ENCODE data around the gene SHMT2.

- TF ChIP-seq CTCF (IDR thresholded peaks at IDR 0.05) = no peak
- TF ChIP-seq KAT7 (CRISPR knock-in tag; IDR thresholded peaks at IDR 0.05; ENCODE audit: borderline replicate concordance) = no peak
- no peak for TF ChIP-seq TCF7 (CRISPR knock-in tag; IDR thresholded peaks at IDR 0.05; ENCODE audit: low read depth)
- no peak for TF ChIP-seq AFF4 (CRISPR knock-in tag; IDR thresholded peaks at IDR 0.05; ENCODE audit: borderline replicate concordance)
- TF ChIP-seq IRF2 (CRISPR knock-in tag; IDR thresholded peaks at IDR 0.05; ENCODE audit: borderline replicate concordance, low read depth) = no peak
- no peak for TF ChIP-seq ZNF263 (CRISPR knock-in tag; IDR thresholded peaks at IDR 0.05; ENCODE audit: low read depth)
- TF ChIP-seq HMGXB4 (CRISPR knock-in tag; IDR thresholded peaks at IDR 0.05) = no peak
- no peak for TF ChIP-seq ZNF138 (CRISPR knock-in tag; conservative IDR thresholded peaks at IDR 0.05)
- TF ChIP-seq CREM (CRISPR knock-in tag; IDR thresholded peaks at IDR 0.05) = no peak
- TF ChIP-seq ATF2 (CRISPR knock-in tag; IDR thresholded peaks at IDR 0.05; ENCODE audit: borderline replicate concordance, low read depth) = no peak
- TF ChIP-seq ZNF671 (CRISPR knock-in tag; IDR thresholded peaks at IDR 0.05) = no peak
- TF ChIP-seq NR2C2 (CRISPR knock-in tag; IDR thresholded peaks at IDR 0.05) = no peak
- no peak for TF ChIP-seq TP53 (CRISPR knock-in tag; IDR thresholded peaks at IDR 0.05)
Measured at GRCh38 chr12:57262126-57262822, 32.8 kb downstream of the SHMT2 start.
